NCI-H510A treated with DMSO at 0.1 percent for 48 hours (cell line): ENCODE data around the gene CASP5.
"Not testable (repeated sequence)": the region's sequence is repeated elsewhere in the genome, so short reads cannot be mapped to it uniquely, and the experiment has no call there.

Experiments used
- DNase-seq: peaks from one replicate; lab custom pipeline; 2025; lab: John Stamatoyannopoulos, UW

The CASP5 gene

DNA sequence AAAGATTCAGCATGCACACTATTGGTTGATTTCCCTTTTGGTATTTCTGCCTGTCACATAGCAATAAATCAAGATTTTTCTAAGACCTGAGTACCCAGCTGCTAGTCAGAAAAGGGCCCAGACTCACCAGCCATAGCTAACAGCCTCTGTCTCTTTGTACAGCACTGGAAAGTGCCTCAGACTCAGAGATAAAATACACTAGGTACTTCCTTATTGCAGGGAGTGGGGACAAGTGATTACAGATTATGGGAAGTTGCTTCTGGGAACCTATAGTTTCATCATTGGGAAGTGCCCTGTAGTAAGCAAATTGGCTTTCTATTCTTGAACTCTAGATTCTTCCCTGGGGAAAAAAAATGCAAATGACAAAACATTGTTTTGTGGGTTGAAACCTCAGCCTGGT, at the start of gene CASP5:
CASP5 (minus strand) TSS at position 166 of the 400 bp plus-strand sequence; CDS start at position 134, 32 bp downstream.
- DNase-seq, result no peak

DNA sequence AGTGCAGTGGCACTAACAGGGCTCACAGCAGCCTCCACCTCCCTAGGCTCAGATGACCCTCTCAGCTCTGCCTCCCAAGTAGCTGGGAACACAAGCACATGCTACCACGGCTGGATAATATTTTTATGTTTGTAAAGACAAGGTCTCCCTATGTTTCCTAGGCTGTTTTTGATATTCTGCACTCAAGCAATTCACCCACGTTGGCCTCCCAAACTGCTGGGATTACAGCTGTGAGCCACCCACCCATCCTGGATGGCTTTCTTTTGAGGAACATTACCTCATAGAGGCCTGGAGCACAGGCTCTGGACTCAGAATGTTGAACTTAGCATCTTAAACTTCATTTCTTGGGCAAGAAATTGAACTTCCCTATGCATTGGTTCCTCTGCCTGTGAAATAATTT, 49.1 kb upstream of the CASP5 start:
- not testable (repeated sequence) for DNase-seq

DNA sequence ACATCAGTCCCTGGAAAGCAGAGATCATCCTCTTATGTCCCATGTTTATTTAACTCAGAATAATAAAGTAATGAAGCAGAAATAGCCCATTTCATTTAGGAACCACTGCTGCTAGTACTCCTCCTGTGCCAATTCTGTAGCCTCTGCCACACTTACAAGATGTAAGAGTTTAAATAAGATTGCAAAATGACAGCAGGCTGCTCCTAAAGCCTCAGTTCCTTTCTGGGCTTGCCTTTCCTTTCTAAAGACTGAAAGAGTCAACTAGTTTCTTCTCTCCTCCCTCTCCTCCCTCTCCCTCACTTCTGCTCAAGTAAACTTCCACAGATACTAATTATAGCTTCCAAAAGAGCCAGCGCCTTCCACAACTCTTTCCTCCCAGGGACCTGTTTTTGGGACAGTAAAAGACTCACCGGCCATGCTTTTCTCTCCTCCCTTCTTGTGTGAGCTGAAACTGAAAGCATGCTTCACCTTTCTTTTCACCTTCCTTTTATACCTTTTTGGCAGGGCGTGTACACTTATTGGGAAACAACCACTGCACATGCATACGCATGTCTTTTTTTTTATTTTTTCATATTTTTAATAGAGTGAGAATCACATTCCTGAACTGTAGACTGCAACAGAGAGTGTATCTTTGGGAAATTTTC, 48.2 kb upstream of the CASP5 start:
- DNase-seq, result no peak

DNA sequence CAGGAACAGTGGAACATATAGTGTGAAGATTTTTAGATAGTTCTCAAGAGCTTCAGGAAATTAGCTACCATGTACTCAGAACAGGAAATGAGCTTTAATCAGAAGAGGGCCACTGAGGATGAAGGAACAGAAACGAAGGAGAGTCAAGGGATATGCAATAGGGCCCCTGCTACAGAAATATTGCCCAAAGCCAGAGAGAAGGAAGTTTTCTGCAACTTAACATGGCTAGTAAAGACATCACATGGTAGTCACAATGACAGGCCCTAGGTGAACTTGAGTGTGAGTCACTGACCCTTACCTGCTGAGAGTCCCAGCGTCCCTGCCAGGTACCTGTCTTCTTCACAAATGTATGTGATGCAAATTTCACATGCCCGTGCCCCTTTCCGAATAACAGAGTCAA, 47.3 kb upstream of the CASP5 start:
- DNase-seq, result no peak

DNA sequence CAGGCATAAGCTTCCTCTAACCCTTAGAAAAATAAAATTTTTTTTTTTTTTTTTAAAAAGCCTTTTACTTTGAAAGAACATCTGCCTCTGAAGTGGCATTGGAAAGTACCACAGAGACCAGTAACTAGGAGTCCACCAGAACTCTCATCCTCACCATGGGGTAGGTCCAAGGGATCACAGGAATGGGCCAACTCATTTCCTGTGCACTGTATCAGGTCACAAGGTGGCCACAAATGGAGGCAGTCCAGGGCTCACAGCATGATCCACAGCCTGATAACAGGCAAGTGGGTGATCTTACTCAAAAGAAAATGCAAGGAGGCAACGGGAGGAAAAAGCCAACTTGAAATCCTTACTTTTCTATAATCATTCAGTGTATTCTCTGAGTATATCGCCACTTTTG, 46.8 kb upstream of the CASP5 start:
- DNase-seq, result not testable (repeated sequence)

DNA sequence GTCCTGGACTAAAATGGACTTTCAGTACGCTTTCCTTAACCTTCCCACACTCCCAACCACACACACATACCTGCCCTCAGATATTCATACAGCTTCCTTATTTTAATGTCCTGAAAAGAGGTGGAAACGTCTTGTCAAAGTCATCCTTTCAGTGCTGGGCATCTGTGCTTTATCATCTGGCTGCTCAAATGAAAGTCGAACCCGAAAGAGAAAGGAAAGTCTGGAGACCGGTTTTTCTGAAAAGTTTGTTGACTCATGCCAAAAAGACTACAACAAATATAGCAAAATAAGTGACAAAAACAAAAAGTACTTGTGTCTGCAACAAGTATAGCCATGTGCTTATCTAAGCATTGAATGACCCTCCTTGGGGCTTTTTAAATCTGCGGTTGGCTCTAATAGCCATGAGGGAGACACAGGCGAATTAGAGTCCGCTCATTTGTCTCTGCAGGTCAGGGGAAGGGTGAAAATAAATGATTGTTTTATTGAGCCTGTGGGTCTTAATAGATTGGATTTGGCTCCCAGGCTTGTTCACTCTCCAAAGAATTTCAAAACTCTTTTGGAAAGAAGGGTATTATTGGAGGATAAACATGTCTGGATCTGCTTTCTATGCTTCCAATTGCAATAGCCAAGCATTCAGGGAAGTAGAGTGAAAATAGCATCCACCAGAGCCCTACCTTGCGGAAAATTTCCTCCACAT, 40.4 kb upstream of the CASP5 start:
- DNase-seq, result not testable (repeated sequence)

DNA sequence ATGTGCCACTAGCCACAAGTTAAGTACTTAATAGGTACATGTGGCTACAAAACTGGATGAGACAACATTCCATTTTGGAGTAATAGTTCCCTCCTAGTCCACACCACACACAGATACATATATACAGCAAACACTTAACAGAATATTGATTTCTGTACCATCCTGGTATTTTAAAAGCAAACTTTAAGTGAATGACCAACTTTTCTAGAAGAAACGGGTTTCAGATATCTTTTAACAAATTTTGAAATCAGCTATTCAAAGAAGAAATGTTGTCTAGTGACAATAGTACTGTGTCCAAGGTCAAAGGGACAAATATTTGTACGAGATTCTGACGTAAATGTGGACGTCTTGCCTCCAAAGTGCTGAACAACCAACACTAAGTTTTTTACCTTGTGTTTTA, 34.5 kb upstream of the CASP5 start:
- no peak for DNase-seq

DNA sequence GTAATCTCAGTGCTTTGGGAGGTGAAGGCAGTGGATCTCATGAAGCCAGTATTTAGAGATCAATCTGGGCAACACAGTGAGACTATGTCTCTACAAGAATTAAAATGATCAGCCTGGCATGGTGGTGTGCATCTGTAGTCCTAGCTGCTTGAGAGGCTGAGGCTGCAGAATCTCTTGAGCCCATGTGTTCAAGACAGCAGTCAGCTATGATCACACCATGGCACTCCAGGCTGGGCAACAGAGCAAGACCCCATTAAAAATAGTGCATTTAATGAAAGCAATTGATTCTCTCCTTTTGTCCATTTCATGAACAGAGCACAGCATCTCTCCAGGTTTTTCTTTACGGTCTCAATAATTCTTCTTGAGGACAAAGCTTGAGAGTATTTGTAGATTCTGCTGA, 33.5 kb upstream of the CASP5 start:
- no peak for DNase-seq

DNA sequence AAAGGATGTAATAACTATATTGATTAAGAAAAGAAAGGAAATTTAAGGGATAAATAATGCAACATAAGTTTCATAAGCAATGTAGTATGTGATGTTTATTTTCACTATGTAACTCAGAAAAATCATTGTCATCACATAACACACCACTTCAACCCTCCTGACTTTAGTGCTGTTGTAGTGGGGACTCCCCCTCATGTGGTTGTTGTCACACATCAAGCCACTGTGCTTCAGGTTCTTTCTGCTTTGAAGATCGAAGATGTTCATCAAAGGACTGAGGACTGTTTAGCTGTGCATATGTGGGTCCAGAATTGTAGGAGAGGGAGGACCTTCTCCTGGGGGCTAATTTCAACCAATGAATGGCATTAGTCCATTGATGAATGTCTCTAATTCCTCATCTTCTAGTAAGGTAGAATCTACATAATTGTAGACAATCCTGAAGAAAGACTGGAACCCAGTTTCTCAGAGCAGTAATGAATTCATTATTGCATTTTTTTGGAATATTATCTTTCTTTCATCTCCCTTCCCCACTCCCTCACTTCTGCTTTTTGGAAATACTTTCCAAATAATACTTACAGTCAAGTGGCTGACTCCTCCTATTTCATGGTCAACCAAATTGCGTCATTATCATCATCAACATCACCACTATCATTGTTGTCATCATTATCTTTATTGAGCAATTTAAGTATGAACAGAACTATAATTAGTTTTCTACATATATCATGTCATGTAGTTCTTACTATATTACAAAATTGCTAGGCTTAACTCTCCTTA, 31.9 kb upstream of the CASP5 start:
- DNase-seq, result no peak

DNA sequence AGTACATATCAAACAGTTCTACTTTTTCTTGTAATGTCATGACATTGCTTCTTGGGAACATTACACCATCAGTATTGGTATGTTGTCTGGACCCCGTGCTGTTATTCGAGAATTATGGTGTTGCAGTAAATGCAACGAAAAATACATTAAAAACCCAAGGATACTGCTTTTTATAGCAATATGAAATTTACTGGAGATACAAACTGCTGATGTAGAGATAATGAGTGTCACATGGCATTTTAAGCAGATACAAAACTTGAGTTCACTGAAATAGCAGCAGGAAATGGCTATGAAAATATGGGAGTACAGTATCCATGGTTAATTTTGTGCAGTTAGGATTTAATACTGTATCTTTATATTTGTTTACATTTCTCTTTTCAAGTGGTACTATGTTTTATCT, 29.5 kb upstream of the CASP5 start:
- no peak for DNase-seq

DNA sequence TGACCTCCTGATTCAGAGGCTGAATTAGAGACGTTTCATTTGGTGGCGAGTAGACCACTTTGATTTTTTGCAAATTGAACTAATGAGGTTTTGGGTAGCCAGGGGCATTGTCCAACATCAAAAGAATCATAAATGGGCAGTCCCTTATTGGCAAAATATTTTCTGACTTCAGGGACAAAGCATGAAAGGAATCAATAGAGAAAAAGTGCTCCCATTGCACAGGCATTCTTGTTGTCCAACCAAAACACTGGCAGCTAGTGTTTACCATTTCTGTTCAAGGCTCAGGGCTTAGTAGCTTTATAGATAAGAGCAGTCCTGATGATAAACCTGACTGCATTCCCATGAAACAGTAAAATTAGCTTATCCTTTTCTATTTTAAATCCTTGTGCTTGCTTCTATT, 28.6 kb upstream of the CASP5 start:
- no peak for DNase-seq

DNA sequence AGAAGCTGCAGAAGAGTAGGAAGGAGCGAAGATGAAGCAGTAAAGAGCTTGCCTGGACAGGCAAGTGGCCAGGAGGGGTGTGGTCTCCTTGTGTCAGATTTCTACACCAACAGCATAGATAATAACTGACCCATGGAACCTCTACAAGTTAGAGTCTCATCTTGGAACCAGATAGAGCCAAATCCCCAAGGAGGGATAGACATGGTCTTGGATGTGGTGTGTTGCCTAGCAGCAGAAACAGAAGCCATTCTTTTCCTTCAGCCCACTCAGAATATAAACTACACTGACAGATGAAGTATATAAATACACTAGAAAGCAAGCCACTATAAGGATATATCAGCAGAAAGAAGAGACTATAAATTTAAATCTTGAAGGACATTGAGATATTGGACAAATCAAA, 26.5 kb upstream of the CASP5 start:
- no peak for DNase-seq

DNA sequence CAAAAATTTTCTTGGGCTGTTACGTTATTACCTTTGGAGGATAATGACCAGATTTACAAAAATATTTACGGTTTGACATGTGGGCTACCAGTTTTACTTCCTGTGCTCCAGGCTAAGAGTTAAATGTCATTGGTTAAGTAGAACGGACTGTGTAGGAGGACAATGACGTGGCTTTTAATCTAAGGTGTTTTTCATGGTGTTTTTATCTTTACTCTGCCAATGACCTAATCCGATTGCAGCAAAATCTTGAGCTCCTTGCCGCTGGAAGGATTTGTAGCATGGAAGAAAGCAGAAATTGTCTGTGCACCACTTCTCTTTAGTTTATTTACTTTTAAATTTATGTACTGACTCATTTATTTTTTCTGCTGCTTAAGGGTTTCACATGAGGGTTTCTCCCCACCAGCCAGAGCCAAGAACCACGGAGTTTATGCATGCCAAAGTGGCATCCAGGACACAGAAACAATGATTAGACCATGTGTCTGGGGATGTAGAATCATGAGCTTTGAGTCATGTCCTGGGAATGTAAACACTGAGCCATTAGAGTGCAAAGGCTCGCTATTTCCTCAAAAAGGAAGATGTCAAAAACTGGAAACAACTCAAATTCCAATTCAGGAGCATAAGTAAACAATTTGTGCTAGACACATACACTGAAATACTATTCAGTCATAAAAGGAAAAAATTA, 24.1 kb upstream of the CASP5 start:
- no peak for DNase-seq

DNA sequence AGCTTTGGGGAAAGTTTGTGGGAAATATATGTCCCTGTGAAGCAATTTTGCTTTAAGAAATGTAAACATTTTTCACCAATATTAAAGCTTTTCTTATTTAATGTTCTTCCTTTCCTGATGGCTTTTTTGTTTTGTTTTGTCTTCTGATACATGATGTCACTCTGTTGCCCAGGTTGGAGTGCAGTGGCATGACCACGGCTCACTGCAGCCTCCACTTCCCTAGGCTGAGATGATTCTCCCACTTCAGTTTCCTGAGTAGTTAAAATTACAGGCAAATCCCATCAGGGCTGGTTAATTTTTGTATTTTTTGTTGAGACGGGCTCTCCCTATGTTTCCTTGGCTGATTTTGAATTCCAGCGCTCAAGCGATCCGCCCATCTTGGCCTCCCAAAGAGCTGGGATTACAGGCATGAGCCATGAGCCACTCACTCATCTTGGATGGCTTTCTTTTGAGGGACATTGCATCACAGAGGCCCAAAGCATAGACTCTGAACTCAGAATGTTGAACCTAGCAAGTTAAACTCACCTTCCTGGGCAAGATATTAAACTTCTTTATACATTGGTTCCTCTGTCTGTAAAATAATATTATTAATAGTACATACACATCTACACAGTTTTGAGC, 22.8 kb upstream of the CASP5 start:
- DNase-seq, result no peak

DNA sequence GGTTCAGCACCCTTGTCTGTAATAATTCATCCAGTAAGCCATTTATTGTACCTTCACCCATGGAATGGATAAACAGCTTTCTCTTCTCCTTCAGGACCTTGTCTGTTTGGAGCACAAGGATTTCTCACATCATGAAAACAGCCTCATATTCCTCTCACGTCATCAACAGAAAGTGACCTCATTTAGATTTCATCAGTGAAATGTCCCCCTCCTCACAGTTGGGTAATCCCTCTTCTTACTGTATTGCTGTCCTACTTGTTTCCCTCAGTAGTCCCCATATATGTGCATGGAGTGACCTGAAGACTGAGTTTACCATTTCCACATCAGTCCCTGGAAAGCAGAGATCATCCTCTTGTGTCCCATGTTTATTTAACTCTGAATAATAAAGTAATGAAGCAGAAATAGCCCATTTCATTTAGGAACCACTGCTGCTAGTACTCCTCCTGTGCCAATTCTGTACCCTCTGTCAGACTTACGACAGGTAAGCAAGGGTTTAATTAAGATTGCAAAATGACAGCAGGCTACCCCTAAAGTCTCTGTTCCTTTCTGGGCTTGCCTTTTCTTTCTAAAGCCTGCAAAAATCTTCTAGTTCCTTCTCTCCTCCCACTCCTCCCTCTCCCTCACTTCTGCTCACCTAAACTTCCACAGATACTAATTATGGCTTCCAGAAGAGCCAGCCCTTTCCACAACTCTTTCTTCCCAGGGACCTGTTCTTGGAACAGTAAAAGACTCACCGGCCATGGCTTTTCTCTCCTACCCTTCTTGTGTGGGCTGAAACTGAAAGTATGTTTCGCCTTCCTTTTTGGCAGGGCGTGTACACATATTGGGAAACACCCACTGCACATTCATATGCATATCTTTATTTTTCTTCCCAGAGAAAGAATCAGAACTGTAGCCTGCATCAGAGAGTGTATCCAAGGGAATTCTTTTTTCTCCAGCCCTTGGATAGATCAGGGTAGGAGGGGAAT, 21.9 kb upstream of the CASP5 start, which contains the start of gene CARD16:
CARD16 (minus strand) TSS at position 779 of the 968 bp plus-strand sequence; CDS start at position 741, 38 bp downstream.
- DNase-seq, result not testable (repeated sequence)

DNA sequence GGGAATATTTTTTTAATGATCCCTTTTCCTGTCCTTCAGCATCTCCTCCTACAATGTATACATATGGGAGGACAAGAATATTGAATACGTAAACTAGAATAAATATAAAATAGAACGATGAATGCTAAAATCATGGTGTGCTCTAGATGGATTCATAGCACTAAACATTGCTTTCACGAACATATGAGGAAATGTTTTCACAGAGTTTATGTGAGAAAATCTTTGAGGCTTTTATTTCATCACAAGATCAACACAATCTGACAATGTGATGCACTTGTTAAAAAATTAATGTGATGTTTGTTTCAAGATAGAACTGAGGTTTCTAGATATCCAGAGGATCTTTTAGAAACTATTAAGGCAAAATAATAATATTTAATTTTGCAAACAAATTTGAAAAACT, 19.2 kb upstream of the CASP5 start:
- DNase-seq, result no peak

DNA sequence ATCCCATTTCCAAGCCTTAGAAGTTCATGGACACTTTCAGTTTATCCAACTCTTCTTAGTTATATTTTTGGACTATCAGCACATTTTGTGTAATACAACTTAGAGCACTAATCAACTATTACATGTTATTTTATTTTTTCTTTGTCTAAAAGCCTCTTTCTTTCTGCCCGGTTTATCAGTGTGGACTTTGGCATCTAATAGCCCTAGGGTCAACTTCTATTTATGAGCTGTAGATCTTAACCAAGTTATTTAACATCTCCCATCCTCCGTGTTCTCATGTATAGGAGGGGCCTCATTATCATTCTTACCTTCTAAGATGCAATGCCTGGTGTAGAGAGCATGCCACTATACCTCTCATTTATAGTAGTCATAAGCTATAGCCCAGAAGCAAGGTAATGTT, 17.7 kb upstream of the CASP5 start:
- DNase-seq, result no peak

DNA sequence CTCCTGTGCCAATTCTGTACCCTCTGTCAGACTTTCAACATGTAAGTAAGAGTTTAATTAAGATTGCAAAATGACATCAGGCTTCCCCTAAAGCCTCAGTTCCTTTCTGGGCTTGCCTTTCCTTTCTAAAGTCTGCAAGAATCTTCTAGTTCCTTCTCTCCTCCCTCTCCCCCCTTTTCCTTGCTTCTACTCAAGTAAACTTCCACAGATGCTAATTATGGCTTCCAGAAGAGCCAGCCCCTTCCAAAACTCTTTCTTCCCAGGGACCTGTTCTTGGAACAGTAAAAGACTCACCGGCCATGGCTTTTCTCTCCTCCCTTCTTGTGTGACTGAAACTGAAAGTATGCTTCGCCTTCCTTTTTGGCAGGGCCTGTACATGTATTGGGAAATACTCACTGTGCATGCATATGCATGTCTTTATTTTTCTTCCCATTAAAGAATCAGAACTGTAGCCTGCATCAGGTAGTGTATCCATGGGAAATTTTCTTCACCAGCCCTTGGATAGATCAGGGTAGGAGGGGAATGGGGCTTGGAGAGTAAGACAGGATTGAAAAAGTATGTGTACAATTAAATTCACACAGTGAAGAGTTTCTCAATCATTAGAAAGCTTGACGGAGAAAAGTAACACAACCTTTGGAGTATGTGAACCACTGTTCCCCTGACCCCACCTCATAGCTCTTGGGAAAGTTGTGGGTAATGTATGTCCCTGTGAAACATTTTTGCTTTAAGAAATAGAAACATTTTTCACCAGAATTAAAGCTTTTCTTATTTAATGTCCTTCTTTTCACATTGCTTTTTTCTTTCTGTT, 12.0 kb upstream of the CASP5 start, which contains the start of gene CASP1:
CASP1 (minus strand) TSS at position 332 of the 808 bp plus-strand sequence; CDS start at position 301, 31 bp downstream.
- DNase-seq, result no peak

DNA sequence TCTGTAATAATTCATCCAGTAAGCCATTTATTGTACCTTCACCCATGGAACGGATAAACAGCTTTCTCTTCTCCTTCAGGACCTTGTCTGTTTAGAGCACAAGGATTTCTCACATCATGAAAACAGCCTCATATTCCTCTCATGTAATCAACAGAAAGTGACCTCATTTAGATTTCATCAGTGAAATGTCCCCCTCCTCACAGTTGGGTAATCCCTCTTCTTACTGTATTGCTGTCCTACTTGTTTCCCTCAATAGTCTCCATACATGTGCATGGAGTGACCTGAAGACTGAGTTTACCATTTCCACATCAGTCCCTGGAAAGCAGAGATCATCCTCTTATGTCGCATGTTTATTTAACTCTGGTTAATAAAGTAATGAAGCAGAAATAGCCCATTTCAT, 11.4 kb upstream of the CASP5 start:
- DNase-seq, result not testable (repeated sequence)

DNA sequence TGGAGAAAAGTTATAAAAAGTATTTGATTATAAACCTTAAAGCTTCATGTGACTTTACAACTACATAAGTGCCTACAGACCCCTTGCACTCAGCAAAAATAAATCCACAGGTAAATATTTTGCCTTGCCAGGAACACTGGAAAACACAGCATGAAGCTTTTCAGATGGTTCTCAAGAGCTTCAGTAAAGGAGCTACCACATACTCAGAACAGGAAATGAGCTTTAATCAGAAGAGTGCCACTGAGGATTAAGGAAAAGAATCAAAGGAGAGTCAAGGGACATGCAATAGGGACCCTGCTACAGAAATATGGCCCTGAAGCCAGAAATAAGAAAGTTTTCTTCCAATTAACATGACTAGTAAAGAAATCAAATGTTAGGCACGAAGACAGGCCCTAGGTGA, 10.8 kb upstream of the CASP5 start:
- DNase-seq, result no peak
